GM23248 (cell line): ENCODE measurements around the gene RBMXL3.

ENCODE experiments used
- EZH2 ChIP-seq: fragments of 200-600 bp; sonication (generic); IDR thresholded peaks from 2 replicates; pipeline ENCODE4 v1.6.1; 2018; ENCODE audit warnings: antibody characterized with exemption, mild to moderate bottlenecking; ENCODE audit not compliant: insufficient read depth, poor library complexity, severe bottlenecking
- EZH2phosphoT487 ChIP-seq: fragments of 200-600 bp; sonication (generic); IDR thresholded peaks from 2 replicates; pipeline ENCODE4 v1.6.1; 2018; ENCODE audit warnings: antibody characterized with exemption, moderate library complexity, mild to moderate bottlenecking, low read depth; ENCODE audit not compliant: insufficient read depth

GRCh38 chrX:115174548-115174947 is 14.7 kb upstream of the RBMXL3 start:
- TF ChIP-seq EZH2 (no peak), EZH2phosphoT487 (no peak)
